Right lobe of liver (tissue), 6 donors: ENCODE results near the gene ACTN4. TPM values are rescaled to one million over a fixed set of nuclear protein-coding genes. Genes with fewer than 3 reads are reported as not detected.
"Not testable (repeated sequence)": the region's sequence is repeated elsewhere in the genome, so short reads cannot be mapped to it uniquely, and the experiment has no call there.

ENCODE experiments used
- ATAC-seq, 4 donors: fragments of 200-7000 bp; cut with Tn5 transposase; one replicate each; pipeline ENCODE4 v1.9.1; 2020; ENCODE audit warnings: mild to moderate bottlenecking in 4 of 4, moderate library complexity in 4 of 4
- DNase-seq, 3 donors: peaks; one replicate each; pipeline ENCODE4 v3.0.0-alpha.2; 2020
- H3K27ac ChIP-seq, 3 donors: fragments of 200-600 bp; one replicate each; pipeline ENCODE4 v1.8.0; 2022
- H3K27me3 ChIP-seq, 2 donors: fragments of 200-600 bp; one replicate each; pipeline ENCODE4 v1.8.0; 2022
- H3K36me3 ChIP-seq, 4 donors: fragments of 200-600 bp; sonication (generic) in 1 of 4; one replicate each; pipeline versions ENCODE4 v1.5.1 to v1.8.0; 2017 to 2022; ENCODE audit warnings: control low read depth in 1 of 4
- H3K4me1 ChIP-seq, 4 donors: fragments of 200-600 bp; sonication (generic) in 1 of 4; one replicate each; pipeline versions ENCODE4 v1.5.1 to v1.8.0; 2017 to 2022; ENCODE audit warnings: control low read depth in 1 of 4
- H3K4me3 ChIP-seq, 3 donors: fragments of 200-600 bp; one replicate each; pipeline ENCODE4 v1.8.0; 2022
- H3K9me3 ChIP-seq, 4 donors: fragments of 200-600 bp; sonication (generic) in 1 of 4; one replicate each; pipeline versions ENCODE4 v1.5.1 to v1.8.0; 2017 to 2022; ENCODE audit warnings: control low read depth in 1 of 4
- CTCF ChIP-seq, 4 donors: fragments of 200-600 bp in 3 of 4; fragments of 450-650 bp in 1 of 4; IDR thresholded peaks; one replicate each; pipeline versions ENCODE4 v1.5.1 to v1.8.0; 2016 to 2022; ENCODE audit warnings: antibody characterized with exemption in 4 of 4, mild to moderate bottlenecking in 2 of 4
- POLR2A ChIP-seq: fragments of 450-650 bp; IDR thresholded peaks from one replicate; pipeline ENCODE4 v1.6.1; 2017; ENCODE audit warnings: antibody characterized with exemption, mild to moderate bottlenecking
- WGBS: methylation state at CpG from one replicate; pipeline ENCODE4 v1.1.6; 2018; ENCODE audit warnings: low coverage, low lambda C conversion rate; ENCODE audit not compliant: insufficient coverage; ENCODE audit errors: missing lambda C conversion rate; 5-methylcytosine and 5-hydroxymethylcytosine counted together
- intact Hi-C, 2 donors: fragments of 100-400 bp; cut with DNase I; formaldehyde crosslinking; loops; one replicate each; pipeline versions ENCODE4 v1.11.2 to v1.14.1; 2022
- long read RNA-seq: library from polyadenylated mRNA; unstranded; transcript quantifications from one replicate; pipeline ENCODE4 v2.0.0, GENCODE V29; 2019
- total RNA-seq, 6 experiments: library from RNA; depleted of rRNA in 2 of 6; stranded (reverse); fragments of >200 nt in 2 of 6; fragmentation: NEBNext Ultra II Directional in 3 of 6; extraction: Animal tissue kit (Norgen Biotek cat#: 25700) in 3 of 6; gene quantifications; one replicate each; pipeline versions ENCODE4 v1.1.0 to v1.2.4, GENCODE V29; 2016 to 2023
- donor health status: DM: no; HTN: yes; CAD: no.
- donor health status: DM: no; HTN: no; CAD: no.
- donor health status: DM: no; HTN: no; CAD: no.
- donor health status: DM: no; HTN: yes; CAD: no.
- donor health status: DM: no; HTN: yes; CAD: no.

The ACTN4 gene
- total RNA-seq, result 100 to 1,000 TPM; 142 to 306 (median 201) TPM
- long read RNA-seq, full-length matches to known transcripts, result 1 of 13 reads
- long read RNA-seq, partial matches to known transcripts, result 0 of 13 reads
- long read RNA-seq, other reads (novel, unspliced or antisense), result 12 of 13 reads

- 0% methylated on average over 23 of the region's 77 CpGs for WGBS
Observed at GRCh38 chr19:38647368-38647965, at the start of gene ACTN4. Gene ACTN4 (plus strand): TSS chr19:38647649. CDS start chr19:38647746, 97 bp downstream.

GRCh38 chr19:38599722-38600121 is 47.7 kb upstream of the ACTN4 start:
- Histone ChIP-seq H3K9me3 (no peaks in the 10 kb centered on the region), H3K27ac (no peak overlapping the region), H3K4me1 (no peaks in the 10 kb centered on the region), H3K4me3 (no peak overlapping the region), H3K36me3 (no peaks in the 10 kb centered on the region), H3K27me3 (no peaks in the 10 kb centered on the region)
- TF ChIP-seq POLR2A (no peak), CTCF (IDR thresholded peaks at IDR 0.05) (no peak)
- intact Hi-C loops, result no loop called here
- WGBS, result 87% methylated on average over 6 of the region's 11 CpGs
- ATAC-seq (peak in 1 of 4 donors; percentile 18), DNase-seq (no peak)

More at GRCh38 chr19:38647368-38647965, at the start of gene ACTN4:
- Histone ChIP-seq H3K4me1 (peaks cover 0 to 32% (median 13%) of the 10 kb centered on the region in 4 donors), H3K4me3 (peak within 1 kb of the TSS; percentile 86 to 88 (median 87)), H3K27ac (peak within 1 kb of the TSS; percentile 89 to 94 (median 92)), H3K36me3 (no peaks in the 10 kb centered on the region), H3K27me3 (no peaks in the 10 kb centered on the region), H3K9me3 (no peaks in the 10 kb centered on the region)
- peak; percentile 100 for TF ChIP-seq POLR2A
- TF ChIP-seq CTCF (IDR thresholded peaks at IDR 0.05), result no peak
- intact Hi-C loops, result loop anchor here in 1 of 2 donors (10.0 kb wide), 1 partner anchor 47 kb away; no protein-coding TSS in a partner anchor
- DNase-seq (peak; percentile 99 to 100 (median 100)), ATAC-seq (peak; percentile 79 to 92 (median 86))

GRCh38 chr19:38602856-38603255 is 44.6 kb upstream of the ACTN4 start:
- H3K36me3 ChIP-seq, intact Hi-C loops, H3K4me3 ChIP-seq, H3K27ac ChIP-seq, ATAC-seq, H3K4me1 ChIP-seq, H3K9me3 ChIP-seq, DNase-seq, H3K27me3 ChIP-seq: not testable (repeated sequence)
- 94% methylated on average over 5 of the region's 5 CpGs for WGBS

- no peak for DNase-seq
- no peak overlapping the region for H3K27ac ChIP-seq
- H3K4me3 ChIP-seq, result no peak overlapping the region
- no peaks in the 10 kb centered on the region for H3K9me3 ChIP-seq
- no peaks in the 10 kb centered on the region for H3K27me3 ChIP-seq
- no peaks in the 10 kb centered on the region for H3K36me3 ChIP-seq
- WGBS, result 81% methylated on average over 4 of the region's 6 CpGs
- intact Hi-C loops, result no loop called here
- no peaks in the 10 kb centered on the region for H3K4me1 ChIP-seq
- no peak for ATAC-seq
- TF ChIP-seq CTCF (IDR thresholded peaks at IDR 0.05) (no peak), POLR2A (no peak)
Observed at GRCh38 chr19:38606131-38606530, 41.3 kb upstream of the ACTN4 start.

GRCh38 chr19:38614289-38614688 is 33.2 kb upstream of the ACTN4 start:
- intact Hi-C loops, result no loop called here
- no peak for ATAC-seq
- Histone ChIP-seq H3K4me3 (no peak overlapping the region), H3K9me3 (no peaks in the 10 kb centered on the region), H3K4me1 (peaks cover 0 to 5% (median 0%) of the 10 kb centered on the region in 4 donors), H3K27me3 (no peaks in the 10 kb centered on the region), H3K27ac (no peak overlapping the region), H3K36me3 (no peaks in the 10 kb centered on the region)
- WGBS, result 100% methylated on average over 1 of the region's 3 CpGs
- TF ChIP-seq POLR2A (no peak), CTCF (IDR thresholded peaks at IDR 0.05) (no peak)
- DNase-seq, result no peak
